Suprapubic skin (tissue), 3 donors: ENCODE data around the gene ATP5F1C.

ENCODE experiments used
- EP300 ChIP-seq: sonication (generic); formaldehyde crosslinking; IDR thresholded peaks from one replicate; pipeline ENCODE4 v1.6.1; 2017; ENCODE audit warnings: antibody characterized with exemption
- POLR2A ChIP-seq, 2 donors: fragments of 450-650 bp; IDR thresholded peaks; one replicate each; pipeline ENCODE4 v1.6.1; 2017; ENCODE audit warnings: antibody characterized with exemption in 2 of 2, mild to moderate bottlenecking in 2 of 2, moderate library complexity in 2 of 2
- TF ChIP-seq, protein P1 (sequence below), 2 donors: fragments of 200-600 bp in 1 of 2; fragments of 450-650 bp in 1 of 2; sonication (generic) in 1 of 2; IDR thresholded peaks; one replicate each; pipeline ENCODE4 v1.5.1; 2016 to 2019; ENCODE audit warnings: antibody characterized with exemption in 2 of 2, mild to moderate bottlenecking in 1 of 2, moderate library complexity in 1 of 2

DNA sequence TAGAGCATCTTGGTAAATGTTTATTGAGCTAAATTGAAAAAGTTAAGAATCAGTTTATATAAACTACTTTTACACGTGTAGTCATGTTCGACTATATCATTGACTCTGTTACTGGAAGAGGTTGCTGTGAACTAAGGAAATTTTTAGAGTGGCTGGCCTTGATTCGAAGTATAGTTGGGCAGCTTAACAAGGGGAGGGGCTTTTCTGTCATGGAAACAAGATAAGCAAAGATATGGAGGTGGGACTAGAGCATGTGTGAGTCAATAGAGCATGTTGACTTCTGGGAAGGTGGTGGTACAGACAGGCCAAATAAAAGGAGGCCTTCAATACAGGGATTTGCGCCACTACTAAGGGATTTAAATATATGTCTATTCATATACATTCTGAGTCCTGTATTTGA is 7.6 kb downstream of the ATP5F1C start:
- TF ChIP-seq, protein P1, sequence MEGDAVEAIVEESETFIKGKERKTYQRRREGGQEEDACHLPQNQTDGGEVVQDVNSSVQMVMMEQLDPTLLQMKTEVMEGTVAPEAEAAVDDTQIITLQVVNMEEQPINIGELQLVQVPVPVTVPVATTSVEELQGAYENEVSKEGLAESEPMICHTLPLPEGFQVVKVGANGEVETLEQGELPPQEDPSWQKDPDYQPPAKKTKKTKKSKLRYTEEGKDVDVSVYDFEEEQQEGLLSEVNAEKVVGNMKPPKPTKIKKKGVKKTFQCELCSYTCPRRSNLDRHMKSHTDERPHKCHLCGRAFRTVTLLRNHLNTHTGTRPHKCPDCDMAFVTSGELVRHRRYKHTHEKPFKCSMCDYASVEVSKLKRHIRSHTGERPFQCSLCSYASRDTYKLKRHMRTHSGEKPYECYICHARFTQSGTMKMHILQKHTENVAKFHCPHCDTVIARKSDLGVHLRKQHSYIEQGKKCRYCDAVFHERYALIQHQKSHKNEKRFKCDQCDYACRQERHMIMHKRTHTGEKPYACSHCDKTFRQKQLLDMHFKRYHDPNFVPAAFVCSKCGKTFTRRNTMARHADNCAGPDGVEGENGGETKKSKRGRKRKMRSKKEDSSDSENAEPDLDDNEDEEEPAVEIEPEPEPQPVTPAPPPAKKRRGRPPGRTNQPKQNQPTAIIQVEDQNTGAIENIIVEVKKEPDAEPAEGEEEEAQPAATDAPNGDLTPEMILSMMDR (IDR thresholded peaks at IDR 0.05): no peak
- TF ChIP-seq POLR2A (IDR thresholded peaks at IDR 0.05) (no peak), EP300 (no peak)
